HG03135 (cell line): ENCODE results near the gene FNDC3B.

Experiments used
- ATAC-seq: cut with Tn5 transposase; IDR thresholded peaks from one replicate; pipeline ENCODE4 v1.9.1; 2021; ENCODE audit warnings: mild to moderate bottlenecking, moderate library complexity; ENCODE audit not compliant: unreplicated experiment

The FNDC3B gene

DNA sequence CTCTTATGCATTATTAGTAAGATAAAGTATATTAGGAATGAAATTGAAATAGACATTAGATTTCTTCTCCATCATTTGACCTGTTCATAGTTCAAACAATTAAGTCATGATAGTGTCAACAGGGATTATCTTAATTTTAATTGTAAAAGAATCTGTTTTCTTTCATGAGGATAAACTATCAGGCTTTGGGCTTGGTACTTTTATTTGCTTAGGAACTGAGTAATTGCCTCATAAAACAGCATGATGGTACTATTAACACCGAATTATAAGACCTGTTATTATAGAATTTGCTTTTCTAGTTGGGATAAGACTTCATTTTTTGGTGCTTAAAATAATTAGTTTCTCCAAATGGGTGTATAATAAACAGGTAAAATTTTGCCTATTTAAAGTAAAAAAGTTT lies 71.8 kb downstream of the FNDC3B start:
- no peak for ATAC-seq

- ATAC-seq = no peak
These were observed 72.8 kb downstream of the FNDC3B start for GRCh38 chr3:172112078-172112733.

DNA sequence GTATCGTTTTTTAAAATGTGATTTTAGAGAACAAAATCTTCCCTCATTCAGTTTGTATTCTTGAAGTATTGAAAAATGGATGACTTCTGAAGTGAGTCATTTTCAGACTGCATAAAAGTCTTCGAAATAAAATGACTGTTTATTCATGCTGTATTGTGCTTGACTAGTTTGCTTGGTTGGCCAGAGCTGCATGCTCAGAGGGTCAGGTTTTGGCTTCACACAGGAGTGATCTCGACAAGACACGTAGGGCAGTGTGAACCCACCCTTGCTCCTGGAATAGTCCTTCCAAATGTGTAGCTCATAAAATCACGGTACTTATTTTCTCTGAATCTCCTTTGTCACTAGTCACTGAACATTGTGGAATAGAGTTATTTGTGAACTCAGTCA lies 73.3 kb downstream of the FNDC3B start:
- ATAC-seq = no peak

- ATAC-seq = no peak
These were observed 74.3 kb downstream of the FNDC3B start for GRCh38 chr3:172113710-172114109.

GRCh38 chr3:172115059-172115458 lies 75.7 kb downstream of the FNDC3B start:
- no peak for ATAC-seq

- no peak for ATAC-seq
These were observed 76.4 kb downstream of the FNDC3B start for GRCh38 chr3:172115787-172116186.

GRCh38 chr3:172118019-172118418 lies 78.6 kb downstream of the FNDC3B start:
- ATAC-seq = no peak

DNA sequence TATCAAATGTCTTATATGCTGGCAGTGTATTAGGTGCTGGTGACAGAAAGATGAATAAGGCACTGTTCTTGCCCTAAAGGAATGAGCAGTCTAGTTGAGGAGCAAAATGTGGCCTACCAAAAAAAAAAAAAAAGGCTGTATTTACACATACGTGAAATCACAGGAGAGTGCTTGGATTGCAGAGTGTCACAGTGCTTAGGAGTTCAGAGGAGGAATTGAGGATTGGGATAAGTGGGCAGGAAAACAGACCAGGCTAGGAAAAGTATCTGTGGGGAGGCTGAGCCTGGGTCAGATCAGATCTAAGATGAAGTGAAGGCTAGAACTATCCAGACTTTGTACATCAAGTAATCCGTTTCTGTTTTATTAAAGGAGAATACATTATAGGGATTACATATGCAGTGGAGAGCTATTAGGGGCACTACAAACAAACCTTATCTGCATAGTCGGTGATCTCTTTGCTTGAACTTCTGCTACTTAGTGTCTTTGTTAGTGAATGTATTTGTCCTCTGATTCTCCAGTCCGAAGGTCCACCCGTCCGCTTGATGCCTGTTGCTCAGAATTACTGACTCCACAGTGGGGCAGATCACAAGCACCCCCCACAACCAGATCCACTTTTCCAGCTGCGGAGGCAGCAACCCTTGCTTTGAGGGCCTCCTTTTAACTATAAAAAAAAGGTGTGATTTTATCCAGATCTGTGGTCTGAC lies 80.0 kb downstream of the FNDC3B start:
- ATAC-seq = no peak

DNA sequence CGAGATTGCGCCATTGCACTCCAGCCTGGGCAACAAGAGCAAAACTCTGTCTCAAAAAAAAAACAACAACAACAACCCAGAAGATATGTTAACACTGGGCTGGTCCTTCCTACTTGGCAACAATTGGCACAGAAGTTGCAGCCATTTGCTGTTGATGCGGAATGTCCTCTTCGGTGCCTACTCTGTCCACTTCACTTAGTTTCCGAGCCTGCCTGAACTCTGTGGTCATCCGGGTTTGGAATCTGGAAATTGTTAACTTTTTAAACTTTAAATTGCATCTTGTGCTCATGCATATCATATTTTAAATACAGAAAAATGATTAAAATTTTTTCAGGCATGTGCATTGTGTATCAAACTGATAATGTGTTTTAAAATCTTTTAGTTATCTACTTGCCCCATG lies 81.5 kb downstream of the FNDC3B start:
- no peak for ATAC-seq

GRCh38 chr3:172121981-172122380 lies 82.6 kb downstream of the FNDC3B start:
- no peak for ATAC-seq

DNA sequence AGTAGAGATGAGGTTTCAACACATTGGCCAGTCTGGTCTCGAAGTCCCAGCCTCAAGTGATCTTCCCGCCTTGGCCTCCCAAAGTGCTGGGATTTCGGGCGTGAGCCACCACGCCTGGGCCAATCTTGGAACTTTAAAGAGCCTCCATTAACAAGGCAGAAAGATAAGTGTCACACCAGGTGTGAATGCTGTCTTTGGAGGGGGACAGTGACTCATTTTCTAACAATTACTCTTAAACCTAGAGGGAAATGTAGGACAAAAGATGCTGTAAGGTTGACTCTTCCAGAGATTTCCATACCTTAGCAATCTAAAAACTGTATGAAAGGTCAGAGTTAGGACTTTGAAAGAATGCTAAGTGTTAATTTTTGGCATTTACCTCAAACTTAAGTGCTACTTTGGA lies 84.9 kb downstream of the FNDC3B start:
- no peak for ATAC-seq

DNA sequence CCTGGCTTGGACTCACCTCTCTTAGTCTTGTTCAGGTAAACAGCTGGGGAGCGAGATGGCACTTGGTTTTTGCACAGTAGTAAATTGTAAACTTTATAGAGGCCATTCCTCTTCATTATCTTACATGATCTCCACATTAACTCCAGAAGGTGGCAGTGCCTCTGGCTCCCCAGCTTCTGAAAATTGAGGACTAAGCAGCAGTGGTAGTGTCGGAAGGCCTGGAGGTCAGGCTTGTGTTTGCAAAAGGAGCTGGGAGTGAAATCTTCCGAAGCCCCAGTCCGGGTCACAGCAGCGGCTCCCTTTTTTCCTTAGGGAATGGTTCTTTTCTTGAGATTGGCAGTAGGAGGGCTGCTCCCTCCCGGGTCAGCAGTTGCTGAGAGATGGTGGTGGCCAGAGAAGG lies 85.7 kb downstream of the FNDC3B start:
- no peak for ATAC-seq

DNA sequence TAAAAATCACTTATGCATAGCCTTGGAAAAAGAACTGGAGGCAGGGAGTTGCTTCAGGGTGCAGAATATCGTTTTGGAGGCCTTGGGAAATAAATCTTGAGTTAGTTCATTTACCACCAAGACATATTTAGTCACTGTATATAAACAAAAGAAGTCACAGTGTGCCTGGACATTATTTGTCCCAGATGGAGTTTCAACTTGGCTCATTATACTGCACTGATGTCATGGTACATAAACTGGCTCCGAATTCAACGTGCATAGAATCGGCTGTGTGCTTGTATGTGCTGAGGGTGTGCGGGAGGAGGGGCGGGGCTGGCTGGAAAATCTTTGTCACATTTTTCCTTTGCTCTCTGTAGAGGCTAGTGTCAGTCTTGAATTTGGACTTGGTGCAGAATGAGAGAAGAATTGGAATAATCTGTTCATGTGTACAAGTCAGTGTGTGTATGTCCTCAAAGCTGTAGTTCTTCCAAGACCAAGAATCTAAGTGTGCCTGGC lies 86.6 kb downstream of the FNDC3B start:
- no peak for ATAC-seq

DNA sequence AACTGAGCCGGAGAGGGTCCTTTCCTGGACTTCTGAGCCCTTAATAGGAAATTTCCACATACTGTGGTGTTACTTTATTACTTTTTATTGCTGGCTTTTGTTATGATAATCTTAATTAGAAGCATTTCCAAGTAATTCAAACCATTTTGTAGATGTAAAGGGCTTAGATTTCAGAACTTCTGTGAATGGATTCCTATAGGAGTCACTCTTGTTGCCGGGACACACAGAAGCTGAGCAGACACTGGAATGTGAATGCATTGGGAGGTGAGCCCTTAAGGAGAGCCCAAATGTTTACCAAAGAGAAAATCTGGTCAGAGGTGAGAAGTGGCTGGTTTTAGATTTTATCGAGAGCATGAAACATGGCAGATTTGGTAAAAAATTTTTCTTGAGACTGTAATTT lies 87.4 kb downstream of the FNDC3B start:
- no peak for ATAC-seq

DNA sequence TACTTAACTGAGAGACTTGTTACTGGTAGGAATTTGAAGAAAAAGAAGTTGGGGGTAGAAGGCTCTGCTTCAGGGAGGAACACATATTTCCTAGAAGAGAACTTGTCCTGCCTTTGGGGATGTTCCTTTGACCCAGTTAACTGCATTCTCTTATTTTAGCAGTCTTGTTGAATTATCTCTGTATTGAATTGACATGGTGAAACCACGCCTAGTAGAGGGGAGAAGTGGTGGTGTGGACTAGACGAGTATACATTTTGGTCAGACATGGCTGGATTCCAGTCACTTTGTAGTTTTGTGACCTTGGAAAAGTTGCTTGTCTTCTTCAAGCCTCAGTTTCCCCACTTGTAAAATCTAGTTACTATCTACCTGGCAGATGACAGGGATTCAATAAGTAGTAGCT lies 87.8 kb downstream of the FNDC3B start:
- no peak for ATAC-seq

- ATAC-seq = no peak
These were observed 88.7 kb downstream of the FNDC3B start for GRCh38 chr3:172127929-172128580.

DNA sequence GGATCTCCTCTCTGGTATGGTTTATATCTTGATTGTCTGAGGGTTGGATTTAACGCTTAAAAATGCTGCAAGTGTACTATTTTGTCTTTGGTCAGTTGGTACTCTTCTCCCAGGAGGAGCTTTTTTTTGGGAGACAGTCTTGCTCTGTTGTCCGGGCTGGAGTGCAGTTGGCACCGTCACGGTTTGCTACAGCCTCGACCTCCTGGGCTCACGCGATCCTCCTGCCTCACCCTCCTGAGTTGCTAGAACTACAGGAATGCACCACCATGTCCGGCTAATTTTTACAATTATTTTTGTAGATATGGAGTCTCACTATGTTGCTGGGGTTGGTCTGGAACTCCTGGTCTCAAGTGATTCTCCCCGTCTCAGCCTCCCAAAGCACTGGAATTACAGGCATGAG lies 89.5 kb downstream of the FNDC3B start:
- no peak for ATAC-seq

DNA sequence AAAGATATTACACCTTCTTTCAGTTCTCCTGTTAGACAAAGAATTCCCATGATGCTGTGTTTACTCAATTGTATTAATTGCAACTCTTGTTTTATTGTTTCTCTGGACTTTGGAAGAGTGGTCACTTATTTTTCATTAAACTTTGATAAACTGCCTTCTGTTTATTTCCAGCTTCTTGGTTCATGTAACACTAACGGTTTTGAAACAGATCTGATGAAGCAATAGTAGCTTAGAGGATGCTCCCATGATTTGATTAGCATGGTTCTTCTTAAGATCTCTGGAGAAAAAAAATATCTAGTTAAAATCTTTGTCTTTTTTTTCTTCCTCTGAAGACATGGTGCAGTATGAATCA lies 90.1 kb downstream of the FNDC3B start:
- ATAC-seq = no peak

- ATAC-seq = no peak
These were observed 90.7 kb downstream of the FNDC3B start for GRCh38 chr3:172129850-172130716.

DNA sequence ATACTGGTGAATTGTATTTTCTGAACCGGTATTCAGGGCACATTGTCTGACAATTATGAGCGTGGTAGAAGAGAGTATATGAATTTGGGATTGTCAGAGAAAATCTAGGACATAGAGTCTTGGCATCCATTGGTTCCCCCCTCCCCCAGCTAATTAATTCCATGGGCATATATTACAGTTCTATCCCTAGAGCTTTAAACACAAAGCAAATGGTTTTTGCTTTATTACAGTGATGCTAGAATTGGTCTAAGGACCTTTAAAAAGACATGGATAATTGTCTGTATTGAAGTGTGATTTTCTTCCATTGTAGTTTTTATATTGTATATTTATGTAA lies 91.3 kb downstream of the FNDC3B start:
- no peak for ATAC-seq

GRCh38 chr3:172131746-172132145 lies 92.4 kb downstream of the FNDC3B start:
- no peak for ATAC-seq
